Peyer's patch (tissue), 4 donors: Measurements from ENCODE around the gene SRPRA. TPM values are rescaled to one million over a fixed set of nuclear protein-coding genes. Genes with fewer than 3 reads are reported as not detected.
"Not testable (repeated sequence)": the region's sequence is repeated elsewhere in the genome, so short reads cannot be mapped to it uniquely, and the experiment has no call there.

ENCODE experiments used
- DNase-seq, 3 donors: peaks; one replicate each; pipeline ENCODE4 v3.0.0-alpha.2; 2017 to 2019
- H3K27ac ChIP-seq, 4 donors: fragments of 200-600 bp; sonication (generic); one replicate each; pipeline ENCODE4 v1.5.1; 2016 to 2019
- H3K27me3 ChIP-seq, 2 donors: fragments of 200-600 bp; sonication (generic); one replicate each; pipeline ENCODE4 v1.5.1; 2019
- H3K36me3 ChIP-seq, 3 donors: fragments of 200-600 bp; sonication (generic); one replicate each; pipeline ENCODE4 v1.5.1; 2016 to 2019
- H3K4me1 ChIP-seq, 4 donors: fragments of 200-600 bp; sonication (generic); one replicate each; pipeline ENCODE4 v1.5.1; 2016 to 2019
- H3K4me3 ChIP-seq, 4 donors: fragments of 200-600 bp; sonication (generic); 1 replicate in 3 of 4; 2 replicates in 1 of 4; pipeline ENCODE4 v1.5.1; 2016 to 2019; ENCODE audit warnings: mild to moderate bottlenecking in 1 of 4
- H3K9me3 ChIP-seq, 4 donors: fragments of 200-600 bp; sonication (generic); one replicate each; pipeline ENCODE4 v1.5.1; 2016 to 2019; ENCODE audit warnings: mild to moderate bottlenecking in 1 of 4
- CTCF ChIP-seq, 6 experiments: fragments of 450-650 bp in 4 of 6; fragments of 200-600 bp in 2 of 6; sonication (generic) in 1 of 6; IDR thresholded peaks; one replicate each; pipeline ENCODE4 v1.5.1; 2017 to 2019; ENCODE audit warnings: antibody characterized with exemption in 6 of 6, mild to moderate bottlenecking in 3 of 6, moderate library complexity in 1 of 6
- POLR2A ChIP-seq, 2 donors: fragments of 450-650 bp; IDR thresholded peaks; one replicate each; pipeline ENCODE4 v1.5.1; 2017; ENCODE audit warnings: antibody characterized with exemption in 2 of 2, mild to moderate bottlenecking in 2 of 2, moderate library complexity in 2 of 2
- total RNA-seq, 4 donors: library from RNA; depleted of rRNA; stranded (reverse); fragments of >200 nt; gene quantifications; one replicate each; pipeline ENCODE4 v1.1.0, GENCODE V29; 2016

SRPRA gene
- total RNA-seq, 4 donors from 2014 or later, result 82.9 to 109 (median 97.9) TPM

DNA sequence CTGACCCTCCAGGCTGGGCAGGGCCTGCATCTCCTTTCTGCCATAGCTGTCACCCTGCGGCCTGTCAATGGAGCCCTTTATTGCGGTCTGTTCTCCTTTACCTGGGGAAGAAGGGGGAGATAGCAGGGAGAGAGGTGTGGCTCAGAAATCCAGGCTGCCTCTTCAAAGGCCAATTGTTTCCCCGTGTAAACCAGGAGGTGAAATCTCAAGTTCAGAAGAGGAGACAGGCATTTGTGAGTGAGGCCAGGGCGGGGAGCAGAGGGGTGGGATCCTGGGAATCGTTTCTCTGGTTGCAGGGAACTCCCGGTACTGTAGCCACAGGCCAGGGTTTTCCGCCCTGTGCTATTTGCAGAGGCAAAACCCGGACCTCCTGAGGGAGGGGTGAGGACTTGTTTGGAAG, 44.3 kb upstream of the SRPRA start:
- Histone ChIP-seq H3K9me3 (no peaks in the 10 kb centered on the region), H3K27ac (no peak overlapping the region), H3K36me3 (no peaks in the 10 kb centered on the region), H3K27me3 (no peaks in the 10 kb centered on the region), H3K4me3 (no peak overlapping the region), H3K4me1 (peaks cover 0 to 12% (median under 1%) of the 10 kb centered on the region in 4 donors)
- peak in 1 of 3 donors; percentile 43 for DNase-seq
- TF ChIP-seq CTCF (IDR thresholded peaks at IDR 0.05), result no peak
- TF ChIP-seq POLR2A (IDR thresholded peaks at IDR 0.05), result no peak

- TF ChIP-seq CTCF (IDR thresholded peaks at IDR 0.05) (no peak), POLR2A (IDR thresholded peaks at IDR 0.05) (no peak)
- Histone ChIP-seq H3K9me3 (no peaks in the 10 kb centered on the region), H3K27ac (no peak overlapping the region), H3K36me3 (no peaks in the 10 kb centered on the region), H3K27me3 (no peaks in the 10 kb centered on the region), H3K4me1 (peaks cover 0 to 7% (median 0%) of the 10 kb centered on the region in 4 donors), H3K4me3 (no peak overlapping the region)
- peak in 1 of 3 donors; percentile 26 for DNase-seq
Measured at GRCh38 chr11:126311401-126312291, 43.0 kb upstream of the SRPRA start.

GRCh38 chr11:126310992-126311310, 42.3 kb upstream of the SRPRA start:
- DNase-seq, result peak in 1 of 3 donors; percentile 15
- Histone ChIP-seq H3K36me3 (no peaks in the 10 kb centered on the region), H3K27ac (peak overlapping the region in 1 of 4 donors; percentile 1), H3K9me3 (no peaks in the 10 kb centered on the region), H3K4me3 (no peak overlapping the region), H3K27me3 (no peaks in the 10 kb centered on the region), H3K4me1 (peaks cover 0 to 7% (median 0%) of the 10 kb centered on the region in 4 donors)
- TF ChIP-seq CTCF (IDR thresholded peaks at IDR 0.05), result no peak
- no peak for TF ChIP-seq POLR2A (IDR thresholded peaks at IDR 0.05)

- no peaks in the 10 kb centered on the region for H3K27me3 ChIP-seq
- no peaks in the 10 kb centered on the region for H3K9me3 ChIP-seq
- DNase-seq, result peak; percentile 52 to 84 (median 72)
- H3K4me3 ChIP-seq, result no peak overlapping the region
- H3K4me1 ChIP-seq, result peaks cover 0 to 7% (median 0%) of the 10 kb centered on the region in 4 donors
- TF ChIP-seq CTCF (IDR thresholded peaks at IDR 0.05) (peak; percentile 42 to 78 (median 68)), POLR2A (IDR thresholded peaks at IDR 0.05) (no peak)
- peak overlapping the region in 1 of 4 donors; percentile 1 for H3K27ac ChIP-seq
- no peaks in the 10 kb centered on the region for H3K36me3 ChIP-seq
Measured at GRCh38 chr11:126310200-126310991, 41.7 kb upstream of the SRPRA start.

- H3K36me3 ChIP-seq, H3K27ac ChIP-seq: not testable (repeated sequence)
Measured at GRCh38 chr11:126308771-126309170, 40.1 kb upstream of the SRPRA start.

GRCh38 chr11:126308271-126308671, 39.6 kb upstream of the SRPRA start:
- no peaks in the 10 kb centered on the region for H3K36me3 ChIP-seq
- TF ChIP-seq CTCF (IDR thresholded peaks at IDR 0.05) (no peak), POLR2A (IDR thresholded peaks at IDR 0.05) (no peak)
- no peak overlapping the region for H3K27ac ChIP-seq
- no peaks in the 10 kb centered on the region for H3K9me3 ChIP-seq
- H3K4me3 ChIP-seq, result no peak overlapping the region
- no peaks in the 10 kb centered on the region for H3K27me3 ChIP-seq
- DNase-seq, result no peak
- peaks cover 0 to 16% (median 0%) of the 10 kb centered on the region in 4 donors for H3K4me1 ChIP-seq

More at GRCh38 chr11:126308771-126309170, 40.1 kb upstream of the SRPRA start:
- not testable (repeated sequence) for DNase-seq, H3K9me3 ChIP-seq, H3K27me3 ChIP-seq, H3K4me3 ChIP-seq
- peaks cover 0 to 16% (median 0%) of the 10 kb centered on the region in 4 donors for H3K4me1 ChIP-seq
